ENCODE data around the gene CABLES1.

DNA sequence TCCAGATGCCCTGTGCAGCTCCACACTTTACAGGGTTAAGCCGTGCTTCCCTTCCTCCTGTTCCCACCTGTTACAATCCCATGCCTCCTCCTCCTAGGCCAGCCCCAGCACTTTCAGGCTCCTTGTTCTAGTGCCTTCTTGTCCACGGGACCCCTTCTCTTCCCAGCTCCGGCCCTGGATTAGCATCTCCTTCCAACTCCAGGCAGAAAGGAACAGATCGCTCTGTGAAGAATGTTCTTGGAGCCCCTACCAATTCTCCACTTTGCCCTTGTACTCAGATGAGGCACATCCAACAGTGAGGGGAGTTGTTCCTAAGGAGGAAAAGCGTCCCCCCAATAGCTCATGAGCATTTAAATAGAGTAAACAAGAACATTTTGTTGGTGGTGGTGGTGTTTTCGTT lies 72.7 kb downstream of the CABLES1 start:
- TF ChIP-seq EP300 (IDR thresholded peaks at IDR 0.05): no peak
- TF ChIP-seq, protein P1, sequence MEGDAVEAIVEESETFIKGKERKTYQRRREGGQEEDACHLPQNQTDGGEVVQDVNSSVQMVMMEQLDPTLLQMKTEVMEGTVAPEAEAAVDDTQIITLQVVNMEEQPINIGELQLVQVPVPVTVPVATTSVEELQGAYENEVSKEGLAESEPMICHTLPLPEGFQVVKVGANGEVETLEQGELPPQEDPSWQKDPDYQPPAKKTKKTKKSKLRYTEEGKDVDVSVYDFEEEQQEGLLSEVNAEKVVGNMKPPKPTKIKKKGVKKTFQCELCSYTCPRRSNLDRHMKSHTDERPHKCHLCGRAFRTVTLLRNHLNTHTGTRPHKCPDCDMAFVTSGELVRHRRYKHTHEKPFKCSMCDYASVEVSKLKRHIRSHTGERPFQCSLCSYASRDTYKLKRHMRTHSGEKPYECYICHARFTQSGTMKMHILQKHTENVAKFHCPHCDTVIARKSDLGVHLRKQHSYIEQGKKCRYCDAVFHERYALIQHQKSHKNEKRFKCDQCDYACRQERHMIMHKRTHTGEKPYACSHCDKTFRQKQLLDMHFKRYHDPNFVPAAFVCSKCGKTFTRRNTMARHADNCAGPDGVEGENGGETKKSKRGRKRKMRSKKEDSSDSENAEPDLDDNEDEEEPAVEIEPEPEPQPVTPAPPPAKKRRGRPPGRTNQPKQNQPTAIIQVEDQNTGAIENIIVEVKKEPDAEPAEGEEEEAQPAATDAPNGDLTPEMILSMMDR (IDR thresholded peaks at IDR 0.05): no peak

Data from gastroesophageal sphincter (tissue), 3 donors.